NCI-H1092 treated with DMSO at 0.1 percent for 48 hours (cell line): ENCODE measurements around the gene CLCNKA.
A peak's percentile ranks its signal among the peaks of the same experiment; 100 is the strongest.
"Not testable (repeated sequence)": the region's sequence is repeated elsewhere in the genome, so short reads cannot be mapped to it uniquely, and the experiment has no call there.

Experiments
- DNase-seq: peaks from one replicate; lab custom pipeline; 2025; lab: John Stamatoyannopoulos, UW

The CLCNKA gene

GRCh38 chr1:15997637-15998280, 24.1 kb upstream of the CLCNKA start:
- no peak for DNase-seq

DNA sequence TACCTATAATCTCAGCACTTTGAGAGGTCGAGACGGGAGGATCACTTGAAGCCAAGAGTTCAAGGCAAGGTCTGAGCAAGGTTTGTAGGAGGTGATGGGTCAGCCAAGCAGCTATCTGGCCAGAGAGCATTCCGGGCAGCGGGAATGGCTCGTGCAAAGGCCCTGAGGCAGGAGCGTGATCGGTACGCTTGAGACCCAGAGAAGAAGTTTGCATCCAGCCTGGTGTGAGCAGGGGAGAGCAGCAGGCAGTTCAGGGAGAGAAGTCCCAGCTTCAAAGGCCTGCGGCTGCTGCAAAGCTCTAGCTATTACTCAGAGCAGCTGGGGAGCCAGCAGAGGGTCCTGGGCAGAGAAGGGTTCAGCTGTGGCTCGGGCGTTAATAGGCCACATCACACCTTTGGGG, 22.9 kb upstream of the CLCNKA start:
- no peak for DNase-seq

GRCh38 chr1:16001274-16001673, 20.6 kb upstream of the CLCNKA start:
- DNase-seq: not testable (repeated sequence)

- DNase-seq: no peak
Observed at GRCh38 chr1:16005597-16005996, 16.2 kb upstream of the CLCNKA start.

GRCh38 chr1:16006010-16006409, 15.8 kb upstream of the CLCNKA start:
- no peak for DNase-seq

DNA sequence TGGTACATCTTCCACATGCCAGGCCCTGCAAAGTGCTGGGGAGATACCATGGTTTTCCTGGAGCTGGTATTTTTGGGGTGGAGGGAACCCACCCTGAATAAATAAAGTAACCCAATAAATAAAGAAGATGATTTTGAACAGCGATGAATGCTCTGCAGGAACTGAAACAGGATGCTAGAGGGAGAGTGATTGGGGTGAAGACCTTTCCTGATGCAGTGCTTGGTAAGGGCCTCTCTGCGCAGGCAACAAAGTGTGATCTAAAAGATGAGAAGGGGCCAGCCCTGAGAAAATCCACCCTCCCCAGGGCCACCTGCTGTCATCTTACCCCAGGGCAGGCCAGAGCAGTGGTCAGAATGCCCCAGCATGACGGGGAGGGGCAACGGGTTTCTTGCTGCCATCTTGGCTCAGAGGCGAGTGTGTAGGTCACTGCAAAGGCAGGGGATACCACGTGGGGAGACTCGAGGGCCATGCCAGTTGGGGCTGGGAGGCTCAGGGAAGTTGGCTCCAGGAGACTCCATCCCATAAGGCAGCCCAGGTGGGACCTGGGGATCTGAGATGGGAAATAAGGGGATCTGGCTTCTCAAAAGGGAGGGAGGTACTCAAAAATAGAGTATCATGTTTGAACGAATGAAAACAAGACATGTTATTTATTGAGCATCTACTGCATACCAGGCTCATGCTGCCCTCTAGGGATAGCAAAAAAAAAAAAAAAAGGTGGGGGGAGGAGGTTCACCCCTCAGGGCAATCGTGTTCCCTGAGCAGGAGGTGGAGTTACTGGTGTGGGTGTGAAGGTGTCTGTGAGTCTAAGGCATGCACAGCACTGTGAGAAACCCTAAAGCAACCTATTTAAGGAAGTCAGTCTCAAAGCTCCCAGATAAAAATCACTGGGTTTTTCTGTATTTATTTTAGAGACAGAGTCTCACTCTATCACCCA, 15.0 kb upstream of the CLCNKA start:
- no peak for DNase-seq

DNA sequence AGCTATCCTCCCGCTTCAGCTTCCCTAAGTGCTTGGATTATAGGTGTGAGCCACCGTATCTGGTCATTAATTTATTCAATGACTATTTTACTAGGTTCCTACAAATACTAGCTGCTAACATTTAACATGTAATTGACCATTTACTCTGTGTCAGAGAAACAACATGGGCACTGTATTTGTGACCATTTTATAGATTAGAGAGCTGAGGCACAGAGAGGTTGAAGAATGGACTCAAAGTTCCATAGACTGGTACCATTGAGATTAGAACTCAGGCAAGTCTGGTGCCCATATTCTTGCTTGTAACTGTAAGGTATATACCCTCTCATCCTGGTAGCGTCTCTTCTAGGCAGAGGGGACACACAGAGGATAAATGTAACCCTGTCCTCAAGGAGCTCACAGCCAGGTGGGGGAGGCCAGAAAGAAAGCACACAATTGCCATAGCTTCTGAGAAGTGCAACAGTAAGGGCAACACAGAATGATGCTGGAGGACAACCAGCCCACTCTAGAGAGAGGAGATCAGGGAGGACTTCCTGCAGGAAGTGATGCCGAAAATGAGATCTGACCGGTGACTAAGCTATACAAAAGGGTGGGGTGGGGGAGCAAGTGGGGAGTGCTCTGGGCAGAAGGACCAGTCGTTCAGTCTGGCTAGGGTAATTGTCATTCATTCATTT, 14.0 kb upstream of the CLCNKA start:
- no peak for DNase-seq

- DNase-seq: peak; percentile 57
Observed at GRCh38 chr1:16009030-16009460, 12.8 kb upstream of the CLCNKA start.

DNA sequence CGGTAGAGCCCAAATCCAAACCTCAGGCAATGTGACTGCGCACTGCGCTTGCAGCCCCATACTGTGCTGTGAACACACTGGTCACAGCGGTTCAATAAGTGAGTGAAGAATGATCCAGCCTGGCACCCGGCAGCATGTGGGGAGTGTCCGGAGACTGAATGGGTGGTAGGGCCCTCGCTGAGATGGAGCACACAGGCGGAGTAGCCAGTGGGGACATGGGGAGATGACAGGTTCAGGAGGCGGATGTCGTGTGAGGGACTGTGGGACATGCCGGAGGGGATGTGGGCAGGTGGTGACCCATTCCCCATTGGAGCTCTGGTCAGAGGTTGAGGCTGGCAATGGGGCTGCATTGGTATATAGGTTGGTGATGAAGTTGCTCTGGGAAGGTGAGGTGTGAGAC, 12.2 kb upstream of the CLCNKA start:
- DNase-seq: no peak

DNA sequence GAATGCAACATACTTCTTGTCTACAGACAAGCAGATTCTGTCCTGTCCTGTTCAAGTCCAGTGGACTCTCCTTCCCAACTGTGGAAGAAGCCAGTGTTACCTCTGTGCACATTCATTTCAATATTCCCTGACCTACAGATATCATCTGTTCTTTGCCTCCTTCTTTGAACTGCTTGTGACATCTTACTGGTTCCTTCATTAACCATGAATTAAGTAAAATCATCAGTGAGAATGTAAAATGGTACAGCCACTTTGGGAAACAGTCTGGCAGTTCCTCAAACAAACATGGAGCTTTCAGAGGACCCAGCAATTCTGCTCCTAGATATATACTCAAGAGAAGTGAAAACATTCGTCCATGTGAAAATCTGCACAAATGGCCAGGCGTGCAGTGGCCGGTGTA, 11.0 kb upstream of the CLCNKA start:
- no peak for DNase-seq

GRCh38 chr1:16011936-16012589, 9.8 kb upstream of the CLCNKA start:
- no peak for DNase-seq

DNA sequence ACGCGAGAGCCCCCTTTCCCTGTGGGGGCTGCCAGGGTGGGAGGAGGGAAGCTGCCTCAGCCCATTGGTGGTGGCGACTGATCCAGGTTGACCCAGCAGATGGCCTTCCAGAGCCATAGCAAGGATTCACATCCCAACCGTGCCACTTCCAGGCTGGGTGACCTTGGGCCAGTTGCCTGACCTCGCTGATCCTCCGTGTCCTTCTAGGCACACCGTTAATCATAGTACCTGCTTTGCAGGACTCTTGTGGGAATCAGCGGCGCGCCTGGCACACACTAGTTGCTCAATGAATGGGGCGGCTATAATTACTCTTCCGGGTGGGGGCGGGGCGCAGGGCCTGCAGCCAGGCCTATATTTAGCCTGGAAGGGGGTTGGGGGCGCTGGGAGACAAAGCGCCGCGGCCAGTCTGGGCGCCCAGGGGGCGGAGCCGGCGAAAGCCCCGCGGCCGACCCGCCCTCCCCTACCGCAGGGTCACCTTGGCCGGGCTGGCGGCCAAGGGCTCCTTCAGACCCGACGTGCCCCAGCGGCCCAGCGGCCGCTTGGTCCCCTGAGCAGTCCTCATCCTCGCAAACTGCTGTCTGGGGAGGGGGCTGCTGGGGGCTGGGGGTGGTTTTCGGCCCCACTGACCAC, 9.1 kb upstream of the CLCNKA start:
- DNase-seq: peak; percentile 28

- no peak for DNase-seq
Observed at GRCh38 chr1:16013220-16013907, 8.5 kb upstream of the CLCNKA start.

DNA sequence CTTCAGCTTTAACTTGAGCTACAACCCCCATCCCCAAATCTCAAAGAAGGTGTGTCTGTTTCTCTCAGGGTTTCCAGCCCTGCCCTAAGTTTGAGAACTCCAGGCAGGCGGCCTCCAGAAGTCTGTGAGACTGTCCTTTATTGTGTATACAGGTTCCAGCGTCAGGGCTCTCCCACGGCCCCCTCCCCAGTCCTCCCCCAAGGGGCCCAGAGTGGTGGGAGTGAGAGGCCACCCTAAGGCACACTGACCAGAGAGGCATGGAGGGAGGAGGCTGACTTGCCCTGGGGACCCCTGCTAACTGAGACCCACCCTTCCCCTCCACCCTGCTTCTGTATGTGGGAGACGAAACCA, 8.0 kb upstream of the CLCNKA start:
- no peak for DNase-seq

DNA sequence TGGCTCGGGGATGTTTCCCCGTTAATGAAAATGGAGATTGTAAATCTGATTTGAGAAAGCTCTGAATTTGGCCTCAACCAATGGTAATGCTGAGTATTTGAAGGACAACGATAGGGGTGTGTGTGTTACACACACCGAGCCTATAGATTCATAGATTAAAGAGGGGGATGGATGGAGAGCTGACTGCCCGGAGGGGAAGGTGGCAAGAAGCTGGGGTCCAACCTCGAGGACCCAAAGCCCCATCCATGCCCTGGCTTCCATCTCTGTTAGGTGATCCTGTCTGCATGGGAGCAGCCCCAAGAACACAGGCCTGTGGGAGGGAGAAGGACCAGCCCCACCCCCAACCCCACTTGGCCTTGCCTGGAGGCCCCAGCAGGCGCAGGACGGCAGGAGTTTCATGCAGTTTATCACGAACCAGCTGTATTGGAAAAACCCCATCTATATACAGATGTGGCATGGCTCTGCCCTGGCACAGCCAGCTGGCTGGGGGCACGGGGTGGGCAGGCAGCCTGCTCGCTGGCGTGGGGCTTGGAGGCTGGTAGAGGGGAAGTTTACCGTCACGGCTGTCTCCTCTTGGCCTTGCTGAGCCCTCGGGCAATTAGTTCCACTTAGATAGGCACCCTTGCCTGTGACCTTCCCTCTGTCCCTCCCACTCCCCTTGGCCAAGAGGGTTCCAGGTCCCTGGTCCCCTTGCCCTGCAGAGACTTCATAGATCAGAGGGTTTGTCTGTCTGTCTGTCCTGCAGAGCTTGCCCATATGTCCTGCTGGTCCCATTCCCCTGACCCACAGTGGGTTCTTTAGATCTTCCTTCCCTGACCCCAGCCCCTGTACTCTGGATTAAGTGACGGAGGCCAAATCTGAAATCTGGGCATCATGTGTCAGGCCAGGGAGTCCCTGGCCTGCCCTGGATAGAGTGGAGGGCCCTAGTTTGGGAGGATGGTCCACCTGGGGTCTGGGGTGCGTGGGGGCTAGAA, 7.0 kb upstream of the CLCNKA start:
- DNase-seq: no peak

DNA sequence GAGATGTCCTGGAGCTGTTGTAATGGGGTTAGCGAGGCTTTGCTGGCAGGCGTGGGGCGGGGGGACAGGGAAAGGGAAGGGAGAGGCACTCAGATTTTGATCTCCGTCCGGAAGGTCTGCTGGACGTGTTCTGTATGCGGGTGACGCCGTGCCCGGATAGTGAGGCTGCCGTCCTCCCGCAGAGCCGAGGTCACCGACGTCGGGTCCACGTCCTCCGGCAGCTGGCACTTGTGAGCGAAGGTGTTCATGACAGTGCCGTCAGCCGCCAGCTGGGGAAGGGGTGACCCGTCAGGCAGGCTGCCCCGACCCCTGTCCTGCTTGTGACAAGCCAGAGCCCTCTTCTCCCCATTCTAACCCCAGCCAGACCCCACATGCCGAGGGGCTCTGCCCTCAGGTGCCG, 6.3 kb upstream of the CLCNKA start:
- DNase-seq: no peak

DNA sequence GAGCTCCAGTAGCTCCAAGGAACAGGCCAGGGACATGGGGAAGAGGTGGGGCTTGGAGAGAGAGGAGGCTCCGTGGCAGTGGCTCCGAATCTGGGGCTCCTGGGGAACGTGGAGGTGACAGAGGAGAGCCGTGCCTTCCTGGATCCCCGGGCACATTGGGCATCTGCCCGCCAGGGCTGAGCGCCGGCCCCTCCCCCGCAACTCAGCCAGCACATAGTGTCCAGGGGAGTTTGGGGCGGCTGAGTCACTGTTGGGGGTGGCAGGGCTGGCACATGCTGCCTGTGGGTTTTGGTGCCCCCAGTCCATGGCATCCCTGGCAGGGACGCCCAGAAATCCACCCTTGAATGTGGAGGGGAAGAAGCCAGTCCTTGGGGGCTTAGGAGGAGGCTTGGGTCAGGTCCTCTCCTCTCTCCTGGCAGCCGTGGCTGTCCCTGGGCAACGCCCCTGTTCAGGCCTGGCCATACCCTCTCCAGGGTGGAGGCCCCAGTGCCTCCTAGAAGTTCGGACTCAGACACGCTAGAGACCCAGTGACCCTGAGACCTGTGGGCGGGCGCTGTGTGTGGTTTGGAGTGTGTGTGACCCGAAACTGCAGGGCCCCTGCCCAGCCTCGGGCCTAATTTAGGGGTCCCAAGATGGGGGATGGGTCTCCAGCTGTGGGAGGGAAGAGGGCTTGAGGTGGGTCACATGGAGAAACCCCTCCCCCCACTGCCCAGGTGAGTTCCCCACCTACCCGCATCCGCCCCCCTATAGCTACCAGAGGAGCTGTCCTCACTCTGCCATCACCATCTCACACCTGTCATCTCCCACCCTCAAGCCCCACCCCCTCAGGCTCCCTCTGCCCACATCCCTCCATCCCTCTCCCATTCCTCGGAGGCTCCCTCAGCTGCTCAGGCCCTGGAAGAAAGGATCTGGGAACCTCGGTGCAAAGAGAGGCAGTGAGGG, 5.6 kb upstream of the CLCNKA start:
- DNase-seq: no peak

DNA sequence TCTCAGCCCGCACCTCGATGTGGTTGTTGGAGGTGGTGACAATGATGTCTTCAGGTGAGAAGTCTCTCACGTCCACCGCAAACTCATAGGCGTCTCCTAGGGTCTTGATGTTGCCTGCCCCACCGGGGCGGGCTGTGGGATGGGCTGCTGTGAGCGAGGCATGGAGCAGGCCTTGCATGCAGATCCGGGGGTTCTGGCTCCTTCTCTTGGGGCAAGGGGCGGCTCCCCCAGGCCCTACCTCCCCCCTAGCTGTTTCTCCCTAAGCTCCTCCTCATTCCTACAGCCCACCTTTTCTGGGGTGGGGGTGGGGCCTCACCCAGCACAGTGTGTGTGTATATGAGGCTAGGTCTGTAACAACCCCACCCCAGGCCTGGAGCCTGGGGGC, 4.8 kb upstream of the CLCNKA start:
- no peak for DNase-seq
